GM19043 (cell line): ENCODE measurements around the gene SHMT2.

ENCODE experiments used
- ATAC-seq: cut with Tn5 transposase; IDR thresholded peaks from one replicate; pipeline ENCODE4 v1.9.1; 2021; ENCODE audit warnings: low read depth; ENCODE audit not compliant: unreplicated experiment

Gene SHMT2

DNA sequence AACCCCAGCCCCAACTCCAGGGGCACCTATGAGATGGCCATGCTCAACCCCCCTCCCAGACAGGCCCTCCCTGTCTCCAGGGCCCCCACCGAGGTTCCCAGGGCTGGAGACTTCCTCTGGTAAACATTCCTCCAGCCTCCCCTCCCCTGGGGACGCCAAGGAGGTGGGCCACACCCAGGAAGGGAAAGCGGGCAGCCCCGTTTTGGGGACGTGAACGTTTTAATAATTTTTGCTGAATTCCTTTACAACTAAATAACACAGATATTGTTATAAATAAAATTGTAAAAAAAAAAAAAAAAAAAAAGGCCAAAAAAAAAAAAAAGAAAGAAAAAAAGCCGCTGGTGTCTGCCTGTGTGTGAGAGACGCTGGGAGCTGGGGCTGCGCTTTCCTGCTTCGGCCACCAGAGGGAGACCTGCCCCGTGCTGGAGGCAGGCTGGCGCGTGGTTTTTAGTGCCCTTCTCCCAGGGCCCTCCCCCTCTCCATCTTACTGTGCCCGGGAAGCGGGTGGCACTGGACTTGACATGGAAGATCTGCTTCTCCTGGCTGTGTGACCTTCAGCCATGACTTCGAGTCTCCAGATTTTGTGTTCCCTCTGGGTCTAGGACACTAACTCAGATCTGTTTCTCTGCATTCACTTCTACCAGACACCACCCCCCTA, 16.3 kb upstream of the SHMT2 start:
- ATAC-seq = no peak

DNA sequence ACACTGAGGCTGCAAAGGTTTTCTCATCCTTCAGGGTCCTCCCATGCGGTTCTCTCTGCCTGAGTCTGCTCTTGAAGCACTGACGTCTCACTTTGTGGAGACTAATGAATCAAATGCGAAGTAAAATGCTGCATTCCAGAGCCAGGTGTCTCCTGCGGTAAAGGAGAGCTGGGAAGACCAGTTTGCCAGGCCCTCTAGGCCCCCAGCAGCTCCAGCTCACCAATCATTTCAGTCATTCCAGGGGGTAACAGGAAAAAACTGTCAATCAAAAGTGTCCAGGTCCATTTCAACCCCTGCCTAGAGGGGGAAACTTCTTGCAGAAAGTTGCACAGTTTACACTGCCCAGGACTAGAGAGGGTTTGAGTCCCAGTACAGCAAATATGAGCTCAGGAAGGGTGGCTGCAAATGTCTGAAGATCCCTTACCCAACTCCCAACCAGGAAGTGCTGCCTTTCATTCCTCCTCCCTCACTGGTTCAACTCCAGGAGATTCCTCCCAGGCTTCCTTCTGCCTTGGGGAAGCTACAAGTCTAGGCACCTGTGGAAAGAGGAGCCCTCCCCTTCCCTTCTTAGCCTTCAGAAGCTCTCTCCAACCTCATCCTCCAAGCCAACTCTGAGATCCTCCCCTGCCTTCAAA, 15.6 kb upstream of the SHMT2 start:
- no peak for ATAC-seq

GRCh38 chr12:57214398-57214781, 15.1 kb upstream of the SHMT2 start:
- ATAC-seq = no peak

GRCh38 chr12:57215065-57215464, 14.4 kb upstream of the SHMT2 start:
- ATAC-seq = no peak

DNA sequence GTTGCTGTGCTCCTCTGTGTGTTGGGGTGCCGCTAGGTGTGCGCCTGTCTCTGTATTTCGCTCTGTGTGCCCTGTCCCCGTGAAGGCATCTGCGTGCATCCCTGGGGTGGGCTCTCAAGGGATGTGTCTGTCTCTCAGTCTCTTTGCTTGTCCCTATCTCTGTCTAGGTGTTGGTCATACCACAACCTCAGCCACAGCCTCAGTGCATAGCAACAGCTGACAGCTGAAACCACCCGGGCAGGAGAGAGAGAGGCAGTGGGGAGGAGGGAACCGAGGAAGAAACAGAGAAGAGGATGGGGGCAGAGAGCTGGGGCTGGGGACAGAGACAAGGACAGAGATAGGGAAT, 13.9 kb upstream of the SHMT2 start:
- no peak for ATAC-seq

DNA sequence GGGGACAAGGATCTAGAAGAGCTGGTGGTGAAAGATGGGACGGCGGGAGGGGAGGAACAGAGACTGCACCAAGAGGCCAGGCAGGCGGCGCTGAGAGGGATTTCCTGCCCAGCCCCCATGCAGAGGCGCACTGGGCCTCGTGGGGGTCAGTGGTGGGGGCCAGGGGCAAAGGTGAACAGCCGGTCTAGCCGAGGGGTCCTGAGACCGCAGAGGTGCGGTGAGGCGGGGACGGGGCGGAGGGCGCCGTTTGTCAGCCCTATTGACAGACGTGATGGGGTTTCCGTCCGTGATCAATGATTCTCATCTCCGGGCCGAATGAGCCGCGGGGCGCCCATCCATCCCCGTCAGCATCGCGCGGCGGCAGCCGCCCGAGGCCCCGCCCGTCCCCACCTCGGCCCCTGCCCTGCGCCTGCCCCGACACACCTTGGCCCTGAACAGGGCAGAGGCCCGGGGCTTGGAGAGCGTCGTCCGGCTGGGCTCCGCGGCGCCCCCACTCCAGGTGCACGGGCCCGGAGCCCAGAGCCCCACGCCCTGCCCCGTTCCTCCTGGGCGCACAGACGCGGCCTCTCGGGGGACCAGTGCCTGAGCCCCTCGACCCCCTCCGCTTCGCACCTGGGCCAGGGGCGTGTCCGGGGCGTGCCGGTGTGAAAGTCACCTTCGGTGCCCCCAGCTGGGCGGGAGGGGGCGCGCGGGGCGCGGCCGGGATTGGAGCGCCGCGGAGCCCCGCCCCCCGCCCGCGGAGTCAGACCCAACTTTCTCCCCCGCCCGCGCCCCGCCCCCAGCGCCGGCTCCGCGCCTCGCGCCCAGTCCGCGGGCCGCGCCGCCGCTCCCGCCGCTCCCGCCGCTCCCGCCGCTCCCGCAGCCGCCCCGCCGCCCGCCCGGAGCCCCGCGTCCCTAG, 13.2 kb upstream of the SHMT2 start, which contains the start of gene NXPH4:
TSS of gene NXPH4 (plus strand) at position 781 of the 898 bp plus-strand sequence. CDS start 176 bp downstream, outside the sequence.
- no peak for ATAC-seq

GRCh38 chr12:57216921-57217879, 12.3 kb upstream of the SHMT2 start:
- ATAC-seq = no peak

DNA sequence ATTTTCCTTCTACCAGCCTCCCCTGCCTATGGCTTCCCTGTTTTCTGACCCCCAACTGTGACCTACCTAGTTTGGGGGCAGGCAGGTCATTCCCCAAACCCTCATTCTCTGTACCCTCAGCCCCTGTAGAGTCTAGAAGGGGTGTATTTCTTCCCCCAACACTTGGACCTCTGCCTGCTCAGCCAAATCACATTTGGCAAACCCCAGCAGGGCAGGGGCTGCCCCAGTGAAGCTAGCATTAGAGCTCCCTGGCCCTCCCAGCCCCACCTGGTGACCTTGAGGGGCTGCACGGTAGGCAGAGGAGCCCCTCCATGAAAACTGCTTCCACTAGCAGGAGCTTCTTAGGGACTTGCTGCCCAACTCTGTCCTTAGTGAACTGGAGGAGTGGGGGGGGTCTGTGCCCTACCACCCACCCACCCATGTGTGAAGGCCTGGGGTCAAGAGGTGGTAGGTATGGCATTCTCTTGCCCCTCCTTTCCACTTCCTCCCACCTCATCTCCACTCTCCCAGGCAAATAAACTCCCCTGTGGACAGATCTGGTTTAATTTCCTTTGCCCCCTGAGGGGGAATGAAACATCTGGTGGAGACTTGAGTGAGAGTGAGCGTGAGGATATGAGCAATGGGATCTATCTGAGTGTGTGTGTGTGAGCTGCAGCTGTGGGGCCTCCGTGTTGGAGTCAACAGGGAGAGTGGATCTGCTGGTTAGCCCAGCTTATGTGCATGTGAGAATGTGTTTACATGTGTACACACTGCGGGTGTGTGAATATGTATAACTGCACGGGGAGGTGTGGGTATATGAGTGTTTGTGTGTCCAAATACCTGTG, 11.3 kb upstream of the SHMT2 start:
- ATAC-seq = no peak

- ATAC-seq = no peak
Measured at GRCh38 chr12:57219205-57219992, 10.1 kb upstream of the SHMT2 start.

GRCh38 chr12:57219993-57220754, 9.3 kb upstream of the SHMT2 start:
- ATAC-seq = no peak

DNA sequence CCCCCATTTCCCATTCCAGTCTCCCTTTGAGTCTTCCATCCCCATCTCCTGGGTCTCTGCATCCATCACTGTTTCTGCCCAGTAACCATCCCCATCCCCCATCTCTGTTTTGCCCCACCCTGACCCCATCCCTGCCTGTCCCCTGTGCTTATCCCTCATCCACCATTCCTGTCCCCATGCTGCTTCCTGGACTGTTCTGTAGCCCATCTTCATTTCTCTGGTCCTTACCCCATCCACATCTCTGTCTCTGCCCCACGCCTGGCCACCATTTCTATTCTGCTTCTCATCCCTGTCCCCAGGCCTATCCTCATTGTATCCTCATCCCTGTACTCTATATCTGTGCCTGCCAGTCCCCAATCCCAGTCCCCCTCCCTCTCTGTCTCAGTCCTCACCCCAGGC, 8.7 kb upstream of the SHMT2 start:
- no peak for ATAC-seq

- ATAC-seq = no peak
Measured at GRCh38 chr12:57221169-57221917, 8.2 kb upstream of the SHMT2 start.

DNA sequence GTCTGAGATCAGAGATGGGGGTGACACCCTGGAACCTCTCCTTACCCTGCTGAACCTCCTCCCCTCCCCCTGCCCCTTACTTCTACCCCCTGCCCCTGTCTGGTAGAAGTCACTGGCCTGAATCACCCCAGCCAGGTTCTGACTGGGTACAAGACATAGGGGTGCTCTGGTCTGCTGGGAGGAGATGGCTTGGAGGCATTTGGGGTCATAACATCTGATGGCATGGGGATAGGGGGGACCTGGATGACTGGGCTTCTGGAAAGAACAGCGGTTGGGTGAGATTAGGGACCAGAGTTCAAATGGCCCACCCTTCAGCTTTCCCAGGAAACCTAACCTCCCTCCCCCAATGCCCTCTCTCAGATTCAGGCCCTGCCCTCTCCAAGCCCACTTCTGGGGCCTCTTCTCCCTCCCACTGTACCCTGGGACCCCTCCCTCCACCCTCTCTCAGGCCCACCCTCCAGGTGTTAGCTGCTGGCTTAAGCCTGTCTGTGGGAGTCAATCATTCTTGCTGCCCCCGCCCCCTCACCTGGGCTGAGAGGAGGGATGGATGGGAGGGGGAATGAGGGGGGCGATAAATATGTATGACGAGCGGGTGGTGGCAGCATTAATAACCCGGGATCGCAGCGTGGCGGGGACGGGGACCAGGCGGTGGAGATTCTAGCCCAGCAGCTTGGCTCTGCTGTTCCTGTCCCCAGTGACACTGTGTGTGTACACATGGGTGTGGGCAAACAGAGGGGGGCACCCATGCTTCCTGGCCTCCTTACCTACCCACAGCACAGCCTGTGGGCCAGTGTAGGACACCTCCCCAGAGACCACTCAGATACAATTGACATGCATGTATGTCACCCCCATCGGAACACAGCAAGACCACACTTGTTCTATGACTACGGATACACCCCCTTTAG, 7.0 kb upstream of the SHMT2 start:
- no peak for ATAC-seq

DNA sequence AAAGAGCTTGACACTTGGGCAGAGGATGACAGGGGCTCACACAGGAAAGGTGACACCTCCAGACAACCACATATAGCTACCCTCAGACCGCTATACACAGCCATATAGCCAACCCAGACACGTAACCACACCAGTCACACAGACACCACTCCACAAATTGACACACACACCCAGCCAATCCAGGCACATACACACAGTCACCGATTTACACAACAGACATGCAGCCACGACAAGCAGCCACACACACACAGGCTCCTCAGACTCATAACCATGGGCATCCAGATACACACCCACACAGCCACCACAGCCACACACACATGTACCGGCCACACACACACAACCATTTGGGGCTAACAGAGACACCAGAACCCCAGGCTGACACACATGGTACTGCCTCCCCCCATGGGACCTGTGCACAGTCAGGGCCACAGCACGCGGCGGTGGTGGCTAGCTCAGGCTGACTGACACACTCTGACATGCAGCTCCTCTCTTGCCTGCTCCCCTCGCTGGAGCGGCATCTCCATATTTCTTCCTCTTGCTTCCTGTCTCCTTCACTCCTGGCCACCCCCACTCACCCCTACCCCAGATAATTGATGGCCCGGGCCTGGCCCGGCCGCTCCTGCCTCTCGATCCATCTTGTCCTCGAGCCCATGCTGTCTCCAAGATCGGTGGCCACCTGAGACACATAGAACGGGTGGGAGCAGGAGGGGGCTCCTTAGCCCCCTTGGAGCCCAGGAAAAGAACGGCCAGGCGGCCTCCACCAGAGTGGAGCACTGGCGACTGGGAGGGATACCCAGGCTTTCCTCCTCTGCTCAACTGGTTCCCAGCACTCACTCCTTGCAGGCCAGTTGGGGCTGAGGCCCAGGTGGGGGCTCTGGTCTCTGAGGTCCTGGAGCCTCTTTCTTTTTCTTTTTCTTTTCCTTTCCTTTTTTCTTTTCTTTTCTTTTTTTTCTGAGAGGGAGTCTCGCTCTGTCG, 6.0 kb upstream of the SHMT2 start:
- ATAC-seq = no peak

DNA sequence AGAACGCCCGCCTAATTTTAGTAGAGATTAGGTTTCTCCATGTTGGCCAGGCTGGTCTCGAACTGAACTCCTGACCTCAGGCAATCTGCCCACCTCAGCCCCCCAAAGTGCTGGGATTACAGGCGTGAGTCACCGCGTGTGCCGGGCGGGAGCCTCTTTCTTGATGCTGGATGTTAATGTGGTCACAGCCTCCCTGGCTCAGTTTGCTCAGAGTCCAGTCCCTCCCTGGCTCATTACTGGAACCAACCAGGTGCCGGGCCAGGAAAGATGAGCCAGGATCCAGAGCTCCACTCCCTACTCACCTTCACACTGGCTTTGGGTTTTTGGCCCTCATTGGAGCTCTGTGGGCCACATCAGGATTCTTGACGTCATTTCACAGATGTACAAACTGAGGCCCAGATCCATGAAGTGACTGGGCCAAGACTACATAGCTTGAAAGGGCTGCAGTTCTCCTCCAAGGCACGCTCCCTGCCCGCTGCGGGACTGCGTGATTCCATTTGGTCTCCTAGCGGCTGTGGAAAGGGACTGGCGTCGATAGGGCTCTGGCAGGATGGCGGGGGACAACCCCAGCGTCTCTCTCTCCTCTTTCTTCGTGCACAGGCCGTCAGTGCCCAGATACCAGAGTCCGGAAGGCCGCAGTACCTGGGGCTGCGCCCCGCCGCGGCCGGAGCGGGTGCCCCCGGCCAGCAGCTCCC, 5.1 kb upstream of the SHMT2 start:
- ATAC-seq = no peak
